CD14-positive monocyte (primary cell): ENCODE measurements around the gene TEAD4. TPM values are rescaled to one million over a fixed set of nuclear protein-coding genes. Genes with fewer than 3 reads are reported as not detected.

ENCODE experiments used
- DNase-seq, 3 donors: peaks; one replicate each; pipeline ENCODE4 v3.0.0-alpha.2; 2011 to 2022
- H2AFZ ChIP-seq: 2 replicates; pipeline ENCODE4 v1.6.0; 2012; ENCODE audit warnings: mild to moderate bottlenecking, low read depth, low read length, inconsistent platforms; ENCODE audit not compliant: insufficient read depth, poor library complexity, severe bottlenecking
- H3K27ac ChIP-seq, 2 donors: 1 replicate in 1 of 2; 2 replicates in 1 of 2; pipeline ENCODE4 v1.5.1; 2012 to 2013; ENCODE audit warnings: low read length in 2 of 2, control low read depth in 1 of 2, inconsistent platforms in 1 of 2, low read depth in 1 of 2, mild to moderate bottlenecking in 1 of 2
- H3K27me3 ChIP-seq, 2 donors: one replicate each; pipeline versions ENCODE4 v1.6.0 to v1.6.1; 2011 to 2013; ENCODE audit warnings: low read length in 2 of 2; ENCODE audit not compliant: control insufficient read depth in 2 of 2, insufficient read depth in 2 of 2
- H3K36me3 ChIP-seq, 2 donors: replicated peaks in 1 of 2; 1 replicate in 1 of 2; 2 replicates in 1 of 2; pipeline versions ENCODE4 v1.5.1 to v1.6.1; 2012 to 2013; ENCODE audit warnings: low read length in 2 of 2, control low read depth in 1 of 2, inconsistent platforms in 1 of 2, mild to moderate bottlenecking in 1 of 2; ENCODE audit not compliant: insufficient read depth in 2 of 2, control insufficient read depth in 1 of 2
- H3K4me1 ChIP-seq, 2 donors: 1 replicate in 1 of 2; 2 replicates in 1 of 2; pipeline versions ENCODE4 v1.5.1 to v1.6.1; 2012 to 2013; ENCODE audit warnings: low read length in 2 of 2, control low read depth in 1 of 2, inconsistent platforms in 1 of 2, mild to moderate bottlenecking in 1 of 2, moderate library complexity in 1 of 2; ENCODE audit not compliant: insufficient read depth in 2 of 2, control insufficient read depth in 1 of 2
- H3K4me2 ChIP-seq: replicated peaks from 2 replicates; pipeline ENCODE3; 2012; ENCODE audit warnings: low read length, moderate library complexity, mild to moderate bottlenecking; ENCODE audit not compliant: poor library complexity, severe bottlenecking; ENCODE audit errors: extremely low read depth
- H3K4me3 ChIP-seq, 3 experiments: fragments of 200-600 bp in 1 of 3; sonication (generic) in 1 of 3; replicated peaks in 1 of 3; 1 replicate in 2 of 3; 2 replicates in 1 of 3; pipeline ENCODE4 v1.5.1; 2011 to 2013; ENCODE audit warnings: low read length in 3 of 3, mild to moderate bottlenecking in 3 of 3, control low read depth in 2 of 3, low read depth in 2 of 3, inconsistent platforms in 1 of 3, moderate library complexity in 1 of 3
- H3K79me2 ChIP-seq: 2 replicates; pipeline ENCODE4 v1.6.0; 2012; ENCODE audit warnings: mild to moderate bottlenecking, control low read depth, inconsistent platforms, low read length, moderate library complexity; ENCODE audit not compliant: insufficient read depth
- H3K9ac ChIP-seq: 2 replicates; pipeline ENCODE4 v1.6.0; 2017; ENCODE audit warnings: low read length, mild to moderate bottlenecking; ENCODE audit not compliant: insufficient read depth, poor library complexity, severe bottlenecking
- H3K9me3 ChIP-seq, 2 donors: replicated peaks in 1 of 2; 1 replicate in 1 of 2; 2 replicates in 1 of 2; pipeline versions ENCODE4 v1.5.1 to v1.6.1; 2012 to 2013; ENCODE audit warnings: low read length in 2 of 2, control low read depth in 1 of 2; ENCODE audit not compliant: control insufficient read depth in 1 of 2, insufficient read depth in 1 of 2
- H4K20me1 ChIP-seq: 2 replicates; pipeline ENCODE4 v1.6.0; 2012; ENCODE audit warnings: mild to moderate bottlenecking, low read length, control low read depth, moderate library complexity; ENCODE audit not compliant: insufficient read depth
- H3K27ac Mint-ChIP-seq, 7 donors: one replicate each; pipeline ENCODE4 v1.8.0; 2020; ENCODE audit warnings: mild to moderate bottlenecking in 7 of 7, mixed read lengths in 7 of 7, moderate library complexity in 6 of 7, inconsistent platforms in 2 of 7
- H3K27me3 Mint-ChIP-seq, 3 donors: one replicate each; pipeline ENCODE4 v1.8.0; 2021 to 2022; ENCODE audit warnings: low read depth in 3 of 3, mild to moderate bottlenecking in 3 of 3, mixed read lengths in 3 of 3, moderate library complexity in 3 of 3, inconsistent platforms in 1 of 3
- H3K36me3 Mint-ChIP-seq, 2 donors: one replicate each; pipeline ENCODE4 v1.8.0; 2020; ENCODE audit warnings: mixed read lengths in 2 of 2, inconsistent platforms in 1 of 2, mild to moderate bottlenecking in 1 of 2
- H3K4me1 Mint-ChIP-seq: one replicate; pipeline ENCODE4 v1.8.0; 2020; ENCODE audit warnings: mild to moderate bottlenecking, mixed read lengths
- H3K4me3 Mint-ChIP-seq, 2 donors: one replicate each; pipeline ENCODE4 v1.8.0; 2020; ENCODE audit warnings: mild to moderate bottlenecking in 2 of 2, mixed read lengths in 2 of 2, moderate library complexity in 1 of 2
- H3K9me3 Mint-ChIP-seq, 7 donors: one replicate each; pipeline ENCODE4 v1.8.0; 2020 to 2022; ENCODE audit warnings: mixed read lengths in 7 of 7, mild to moderate bottlenecking in 6 of 7, moderate library complexity in 6 of 7, inconsistent platforms in 2 of 7
- CTCF ChIP-seq: fragments of 200-600 bp; IDR thresholded peaks from one replicate; pipeline ENCODE4 v1.8.0; 2022; ENCODE audit warnings: antibody characterized with exemption, mild to moderate bottlenecking
- WGBS: methylation state at CpG from one replicate; pipeline ENCODE4 v1.1.5; 2013; ENCODE audit warnings: missing lambda C conversion rate; ENCODE audit not compliant: insufficient coverage; 5-methylcytosine and 5-hydroxymethylcytosine counted together
- intact Hi-C, 2 donors: fragments of 100-400 bp; cut with micrococcal nuclease; formaldehyde crosslinking; loops; one replicate each; pipeline versions ENCODE4 v1.15.0 to v1.15.1; 2023
- polyA plus RNA-seq, 3 donors: library from polyadenylated mRNA; depleted of rRNA in 1 of 3; unstranded in 2 of 3; stranded (reverse) in 1 of 3; fragments of 300-500 nt in 2 of 3; fragments of >200 nt in 1 of 3; fragmentation: Illumina TruSeq in 2 of 3; gene quantifications; 1 replicate in 2 of 3; 2 replicates in 1 of 3; pipeline ENCODE4 v1.2.3, GENCODE V29; 2012 to 2021

TEAD4 gene
- polyA plus RNA-seq, 3 donors: not detected

- no peaks in the 10 kb centered on the region for H3K9me3 ChIP-seq
- H3K4me3 ChIP-seq: no peak overlapping the region
- DNase-seq: no peak
- no peak overlapping the region for H2AFZ ChIP-seq
- H3K36me3 Mint-ChIP-seq: no peaks in the 10 kb centered on the region
- H3K79me2 ChIP-seq: no peaks in the 10 kb centered on the region
- no peak for TF ChIP-seq CTCF
- peaks cover 2% of the 10 kb centered on the region in 3 donors for H3K27me3 Mint-ChIP-seq
- H3K4me2 ChIP-seq: no peak overlapping the region
- H3K4me1 ChIP-seq: no peaks in the 10 kb centered on the region
- WGBS: 76% methylated on average over 3 of the region's 4 CpGs
- no peaks in the 10 kb centered on the region for H3K27me3 ChIP-seq
- no peaks in the 10 kb centered on the region for H3K36me3 ChIP-seq
- intact Hi-C loops: loop anchor here in 1 of 2 donors (10.0 kb wide), 1 partner anchor 188 kb away; the partner anchor contains the start of gene TEX52
- H3K27ac ChIP-seq: no peak overlapping the region
- H3K27ac Mint-ChIP-seq: no peak overlapping the region
- no peak overlapping the region for H3K4me3 Mint-ChIP-seq
- H4K20me1 ChIP-seq: no peaks in the 10 kb centered on the region
- H3K9me3 Mint-ChIP-seq: peaks cover 0 to 2% (median 0%) of the 10 kb centered on the region in 7 donors
- no peak overlapping the region for H3K9ac ChIP-seq
- peaks cover 3% of the 10 kb centered on the region for H3K4me1 Mint-ChIP-seq
Observed at GRCh38 chr12:3042826-3043225, 83.6 kb downstream of the TEAD4 start.

GRCh38 chr12:3043406-3043805 is 84.2 kb downstream of the TEAD4 start:
- Mint-ChIP-seq H3K27me3 (peaks cover 2 to 7% (median 2%) of the 10 kb centered on the region in 3 donors), H3K36me3 (no peaks in the 10 kb centered on the region), H3K9me3 (peaks cover 0 to 2% (median 0%) of the 10 kb centered on the region in 7 donors), H3K4me3 (no peak overlapping the region), H3K4me1 (peaks cover 3% of the 10 kb centered on the region), H3K27ac (no peak overlapping the region)
- WGBS: 84% methylated on average over 7 of the region's 7 CpGs
- no peak for TF ChIP-seq CTCF
- no peak overlapping the region for H2AFZ ChIP-seq
- H3K27ac ChIP-seq: no peak overlapping the region
- H4K20me1 ChIP-seq: no peaks in the 10 kb centered on the region
- no peaks in the 10 kb centered on the region for H3K36me3 ChIP-seq
- H3K4me1 ChIP-seq: no peaks in the 10 kb centered on the region
- no peak overlapping the region for H3K4me3 ChIP-seq
- H3K9me3 ChIP-seq: no peaks in the 10 kb centered on the region
- intact Hi-C loops: loop anchor here in 1 of 2 donors (10.0 kb wide), 1 partner anchor 189 kb away; the partner anchor contains the start of gene TEX52
- DNase-seq: no peak
- no peaks in the 10 kb centered on the region for H3K27me3 ChIP-seq
- H3K79me2 ChIP-seq: no peaks in the 10 kb centered on the region
- H3K9ac ChIP-seq: no peak overlapping the region
- H3K4me2 ChIP-seq: no peak overlapping the region
